Activated CD4-positive, alpha-beta T cell treated with anti-CD3 and anti-CD28 coated beads for 48 hours (primary cell): ENCODE measurements around the gene SORD.
"Not testable (repeated sequence)": the region's sequence is repeated elsewhere in the genome, so short reads cannot be mapped to it uniquely, and the experiment has no call there.

Source experiments
- DNase-seq: peaks from one replicate; pipeline ENCODE4 v3.0.0-alpha.2; 2020

SORD gene

GRCh38 chr15:45022871-45023658 lies at the start of gene SORD:
SORD (plus strand) TSS chr15:45023195; CDS start chr15:45023284, 89 bp downstream.
- DNase-seq, result peak; percentile 96

DNA sequence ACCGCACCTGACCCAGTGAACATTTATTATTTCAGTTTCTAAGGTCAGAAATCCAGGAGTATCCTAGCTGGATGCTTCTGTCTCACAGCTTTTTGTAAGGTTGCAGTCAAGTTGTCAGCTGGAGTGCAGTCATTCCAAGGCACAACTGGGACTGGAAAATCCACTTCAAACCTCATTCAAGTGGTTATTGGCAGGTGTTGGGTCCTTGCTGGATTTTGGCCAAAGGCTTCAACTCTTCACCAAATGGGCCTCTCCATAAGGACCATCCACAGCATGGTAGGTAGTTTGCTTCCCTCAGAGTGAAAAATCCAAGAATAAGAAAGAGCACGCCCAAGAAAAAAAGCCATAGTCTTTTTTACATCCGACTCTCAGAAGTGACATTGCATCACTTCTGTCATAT lies 46.8 kb upstream of the SORD start:
- not testable (repeated sequence) for DNase-seq

- DNase-seq, result not testable (repeated sequence)
Observed at GRCh38 chr15:44977781-44978180, 45.2 kb upstream of the SORD start.

DNA sequence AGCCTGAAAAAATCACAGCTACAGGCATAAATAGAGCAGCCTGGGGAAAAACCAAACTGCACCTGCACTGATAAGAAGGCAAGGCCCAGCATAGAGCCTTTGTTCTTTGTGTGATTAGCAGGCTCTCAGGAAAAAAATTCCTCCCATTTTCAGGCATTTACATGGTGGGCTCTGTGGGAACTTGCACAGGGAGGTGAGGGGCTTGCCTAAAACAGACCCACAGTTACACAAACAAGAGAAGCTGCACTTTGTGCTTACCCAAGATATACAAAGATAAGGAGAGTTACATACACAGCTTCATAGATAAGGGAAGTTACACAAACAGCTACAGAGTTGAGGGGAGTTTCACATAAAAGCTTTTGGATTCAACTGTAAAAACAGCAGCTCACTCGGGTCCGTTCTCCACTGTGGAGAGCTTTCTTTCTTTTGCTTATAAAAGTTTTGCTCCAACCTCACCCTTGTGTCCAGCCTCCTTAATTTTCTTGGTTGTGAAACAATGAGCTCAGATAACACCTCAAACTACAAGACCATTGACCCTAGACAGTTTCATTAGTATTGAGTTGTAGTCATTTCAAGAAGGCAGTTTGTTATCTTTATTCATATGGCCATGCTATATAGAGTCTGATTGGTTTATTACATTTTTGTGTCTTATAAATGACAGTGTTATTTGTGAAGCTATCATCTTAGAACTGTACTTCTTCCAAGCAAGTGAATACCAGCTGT lies 43.2 kb upstream of the SORD start:
- not testable (repeated sequence) for DNase-seq

- DNase-seq, result not testable (repeated sequence)
Observed at GRCh38 chr15:44984144-44984543, 38.9 kb upstream of the SORD start.

DNA sequence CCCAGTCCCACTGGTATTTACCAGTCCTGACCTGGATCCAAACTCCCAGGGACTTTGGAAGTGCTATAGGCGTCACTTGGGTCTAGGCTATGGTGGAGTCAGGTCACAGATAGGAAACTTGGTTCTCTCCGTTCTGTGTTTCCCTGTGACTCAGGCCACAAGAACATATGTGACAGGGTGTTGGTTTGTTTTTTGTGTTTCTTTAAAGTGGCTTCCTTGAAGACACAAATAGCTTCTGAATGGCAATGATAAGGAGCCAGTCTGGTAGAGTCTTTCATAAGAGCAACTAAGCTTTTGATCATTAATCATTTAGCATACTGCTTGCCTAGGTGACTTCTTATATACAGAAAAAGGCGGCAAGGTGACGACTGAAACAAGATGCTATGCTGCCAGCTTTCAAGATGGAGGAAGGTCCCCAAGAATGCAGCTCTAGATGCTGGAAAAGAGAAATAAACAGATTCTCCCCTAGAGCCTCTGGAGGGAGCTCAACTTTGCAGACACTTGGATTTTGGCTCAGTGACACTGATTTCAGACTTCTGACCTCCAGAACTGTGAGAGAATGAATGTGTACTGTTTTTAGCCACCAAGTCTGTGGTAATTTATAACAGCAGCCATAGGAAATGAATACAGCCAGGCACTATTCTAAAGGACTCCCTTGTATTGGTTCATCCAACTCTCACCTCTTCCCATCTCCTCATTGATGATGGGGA lies 36.5 kb upstream of the SORD start:
- not testable (repeated sequence) for DNase-seq

- peak; percentile 7 for DNase-seq
Observed at GRCh38 chr15:44987711-44988110, 35.3 kb upstream of the SORD start.

DNA sequence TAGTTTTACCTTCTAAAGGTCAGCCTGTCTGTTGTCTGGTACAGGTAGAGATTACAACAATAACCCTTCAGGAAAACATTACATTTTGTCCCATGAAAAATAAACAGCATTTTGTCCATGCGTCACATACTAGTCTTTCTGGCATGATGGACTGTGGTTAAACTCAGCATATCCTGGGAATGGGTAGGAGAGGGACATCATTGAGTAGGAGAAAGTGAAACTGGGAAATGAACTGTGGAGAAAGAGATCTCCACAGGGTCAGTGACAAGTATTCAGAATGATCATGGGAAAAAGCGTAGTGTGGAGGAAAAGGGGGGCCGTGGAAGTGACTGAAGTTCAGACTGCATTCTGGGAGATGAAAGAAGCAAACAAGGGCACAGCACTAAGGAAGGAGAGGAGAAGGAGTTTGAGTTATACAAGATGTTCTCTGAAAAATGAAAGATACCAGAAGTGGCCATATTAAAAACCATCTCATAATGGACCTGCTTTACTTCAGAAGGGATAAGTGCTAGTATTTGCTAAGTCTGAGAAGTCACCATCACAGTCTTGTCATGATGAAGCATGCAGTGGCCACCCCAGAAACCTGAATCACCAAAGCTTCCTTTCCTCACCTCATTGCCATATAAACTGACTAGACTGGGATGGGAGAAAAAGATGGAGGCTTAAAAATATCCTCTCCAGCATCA lies 34.7 kb upstream of the SORD start:
- DNase-seq, result not testable (repeated sequence)

GRCh38 chr15:44988870-44989219 lies 34.1 kb upstream of the SORD start:
- DNase-seq, result peak; percentile 2

- DNase-seq, result not testable (repeated sequence)
Observed at GRCh38 chr15:44997632-44998031, 25.4 kb upstream of the SORD start.

- no peak for DNase-seq
Observed at GRCh38 chr15:44999105-44999504, 23.9 kb upstream of the SORD start.

DNA sequence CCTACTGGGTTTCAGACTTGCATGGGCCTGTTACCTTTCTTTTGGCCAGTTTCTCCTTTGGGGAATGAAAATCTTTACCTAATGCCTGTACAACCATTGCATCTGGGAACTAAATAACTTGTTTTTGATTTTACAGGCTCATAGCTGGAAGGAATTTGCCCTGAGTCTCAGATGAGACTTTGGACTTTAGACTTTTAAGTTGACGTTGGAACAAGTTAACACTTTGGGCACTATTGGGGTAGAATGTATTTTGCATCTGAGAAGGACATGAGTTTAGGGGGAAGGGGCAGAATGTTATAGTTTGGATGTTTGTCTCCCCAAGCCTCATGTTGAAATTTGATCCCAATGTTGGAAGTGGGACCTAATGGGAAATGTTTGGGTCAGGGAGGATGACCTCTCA lies 21.8 kb upstream of the SORD start:
- not testable (repeated sequence) for DNase-seq

- DNase-seq, result not testable (repeated sequence)
Observed at GRCh38 chr15:45003731-45004410, 19.1 kb upstream of the SORD start.

DNA sequence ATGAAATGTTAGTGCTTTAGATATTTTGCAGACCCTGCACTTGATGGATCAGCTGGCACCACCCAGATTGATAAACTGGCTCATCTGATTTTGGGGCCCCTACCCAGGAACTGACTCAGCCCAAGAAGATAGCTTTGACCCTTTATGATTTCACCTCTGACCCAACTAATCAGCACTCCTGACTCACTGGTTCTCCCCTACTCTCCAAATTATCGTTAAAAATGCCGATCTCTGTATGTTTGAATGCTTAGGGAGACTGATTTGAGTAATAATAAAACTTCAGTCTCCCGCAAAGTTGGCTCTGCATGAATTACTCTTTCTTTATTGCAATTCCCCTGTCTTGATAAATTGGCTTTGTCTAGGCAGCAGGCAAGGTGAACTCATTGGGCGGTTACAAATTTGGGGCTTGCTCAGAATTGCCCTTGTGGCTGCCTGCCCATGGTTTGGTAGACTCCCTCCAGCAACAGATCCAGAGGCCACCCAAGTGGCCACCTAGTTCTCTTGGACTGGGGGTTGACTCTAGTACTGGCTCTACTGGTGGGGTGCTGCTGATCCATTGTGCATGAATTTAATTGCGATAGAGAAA lies 18.3 kb upstream of the SORD start:
- not testable (repeated sequence) for DNase-seq

DNA sequence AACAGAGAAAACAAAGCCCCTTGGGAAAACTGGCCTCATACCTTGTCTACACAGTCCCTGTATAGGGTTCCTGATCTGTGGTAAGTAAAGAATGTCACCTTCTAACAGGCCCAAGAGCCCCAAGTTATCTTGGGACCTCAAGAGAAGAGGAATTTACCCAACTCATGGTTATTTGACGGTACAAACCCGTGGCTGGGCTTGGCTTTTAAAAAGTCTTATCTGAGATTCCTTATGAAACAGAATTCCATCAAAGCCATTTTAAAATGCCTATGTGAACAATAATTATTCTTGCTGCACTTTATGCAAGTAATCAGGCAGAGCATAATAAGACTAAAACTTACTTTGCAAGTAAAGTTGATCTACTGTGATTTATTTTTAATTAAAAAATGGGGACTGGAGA lies 13.9 kb upstream of the SORD start:
- DNase-seq, result no peak

DNA sequence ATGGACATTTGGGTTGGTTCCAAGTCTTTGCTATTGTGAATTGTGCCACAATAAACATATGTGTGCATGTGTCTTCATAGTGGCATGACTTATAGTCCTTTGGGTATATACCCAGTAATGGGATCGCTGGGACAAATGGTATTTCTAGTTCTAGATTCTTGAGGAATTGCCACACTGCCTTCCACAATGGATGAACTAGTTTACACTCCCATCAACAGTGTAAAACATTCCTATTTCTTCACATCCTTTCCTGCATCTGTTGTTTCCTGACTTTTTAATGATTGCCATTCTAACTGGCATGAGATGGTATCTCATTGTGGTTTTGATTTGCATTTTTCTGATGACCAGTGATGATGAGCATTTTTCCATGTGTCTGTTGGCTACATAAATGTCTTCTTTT lies 7.9 kb upstream of the SORD start:
- DNase-seq, result not testable (repeated sequence)

DNA sequence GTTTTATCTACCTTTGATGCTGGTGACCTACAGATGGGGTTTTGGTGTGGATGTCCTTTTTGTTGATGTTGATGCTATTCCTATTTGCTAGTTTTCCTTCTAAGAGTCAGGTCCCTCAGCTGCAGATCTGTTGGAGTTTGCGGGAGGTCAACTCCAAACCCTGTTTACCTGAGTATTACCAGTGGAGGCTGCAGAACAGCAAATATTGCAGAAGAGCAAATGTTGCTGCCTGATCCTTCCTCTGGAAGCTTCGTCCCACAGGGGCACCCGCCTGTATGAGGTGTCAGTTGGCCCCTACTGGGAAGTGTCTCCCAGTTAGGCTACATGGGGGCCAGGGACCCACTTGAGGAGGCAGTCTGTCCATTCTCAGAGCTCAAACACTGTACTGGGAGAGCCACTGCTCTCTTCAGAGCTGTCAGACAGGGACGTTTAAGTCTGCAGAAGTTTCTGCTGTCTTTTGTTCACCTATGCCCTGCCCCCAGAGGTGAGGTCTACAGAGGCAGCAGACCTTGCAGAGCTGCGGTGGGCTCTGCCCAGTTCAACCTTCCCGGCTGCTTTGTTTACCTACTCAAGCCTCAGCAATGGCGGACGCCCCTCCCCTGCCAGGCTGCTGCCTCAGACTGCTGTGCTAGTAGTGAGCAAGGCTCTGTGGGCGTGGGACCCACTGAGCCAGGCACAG lies 2.6 kb upstream of the SORD start:
- not testable (repeated sequence) for DNase-seq

GRCh38 chr15:45020901-45021259 lies 2.1 kb upstream of the SORD start:
- DNase-seq, result not testable (repeated sequence)

DNA sequence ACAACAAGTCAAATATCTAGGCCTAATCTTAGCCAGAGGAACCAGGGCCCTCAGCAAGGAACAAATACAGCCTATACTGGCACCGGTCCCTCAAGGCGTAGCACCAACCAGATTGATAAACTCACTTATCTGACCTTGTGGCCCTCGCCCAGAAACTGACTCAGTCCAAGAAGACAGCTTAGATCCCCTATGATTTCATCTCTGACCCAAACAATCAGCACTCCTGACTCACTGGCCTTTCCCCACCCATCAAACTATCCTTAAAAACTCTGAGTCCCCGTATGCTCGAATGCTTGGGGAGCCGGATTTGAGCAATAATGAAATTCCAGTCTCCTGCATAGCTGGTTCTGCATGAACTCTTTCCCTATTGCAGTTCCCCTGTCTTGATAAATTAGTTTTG lies 1.6 kb upstream of the SORD start:
- DNase-seq, result no peak

DNA sequence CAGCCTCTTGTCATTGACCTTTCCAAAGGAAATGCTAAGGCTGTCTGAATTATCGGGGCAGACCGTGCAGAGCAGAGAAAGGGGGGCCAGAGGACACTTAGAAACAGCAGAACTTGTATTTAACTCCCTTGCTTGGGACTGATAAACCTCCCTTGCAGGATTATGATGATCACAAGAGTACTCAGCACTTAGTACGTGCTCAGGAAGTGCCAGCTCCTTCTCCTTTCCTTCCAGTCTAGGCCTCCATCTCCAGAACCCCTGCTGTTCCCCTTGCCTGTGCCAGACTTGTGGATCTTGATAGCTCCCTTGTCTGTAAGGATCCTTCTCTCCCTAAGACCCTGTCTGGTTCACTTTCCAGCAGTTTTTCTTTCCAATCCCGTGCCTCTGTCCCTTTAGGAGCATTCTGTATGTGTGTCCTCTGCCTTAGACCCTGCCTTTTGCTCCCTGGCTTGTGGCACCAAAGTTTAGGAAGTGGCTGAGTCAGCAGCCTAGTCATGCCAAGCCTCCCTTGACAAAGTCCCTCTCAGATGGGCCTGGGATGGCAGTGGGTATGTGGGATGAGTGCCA lies 747 bp downstream of the SORD start:
- DNase-seq, result peak; percentile 4

DNA sequence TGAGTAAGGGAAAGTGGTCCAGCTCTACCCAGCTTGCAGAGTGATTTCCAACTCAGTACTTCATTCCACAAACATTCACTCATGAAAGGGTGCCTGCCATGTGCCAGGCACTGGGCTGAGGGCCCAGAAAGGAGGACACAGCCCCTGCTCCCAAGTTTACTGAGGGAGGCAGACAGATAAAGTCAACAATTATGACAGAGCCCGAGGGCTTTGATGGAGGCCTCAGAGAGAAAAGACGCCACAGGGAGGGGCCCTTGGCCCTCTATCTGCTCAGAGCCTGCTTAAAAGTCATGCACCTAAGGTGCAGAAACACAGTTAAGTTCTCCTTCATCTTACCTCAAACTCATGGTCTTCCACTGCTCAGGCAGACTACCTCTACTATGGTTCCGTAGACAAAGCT lies 1.7 kb downstream of the SORD start:
- not testable (repeated sequence) for DNase-seq
